HepG2 (cell line): ENCODE results near the gene CORO7. TPM values are rescaled to one million over a fixed set of nuclear protein-coding genes. Genes with fewer than 3 reads are reported as not detected.

Experiments used
- AFF4 ChIP-seq: sonication (generic); formaldehyde crosslinking; IDR thresholded peaks from 2 replicates; pipeline ENCODE4 v1.4.0; 2020; ENCODE audit warnings: missing genetic modification reagents
- ARNT2 ChIP-seq: sonication (generic); formaldehyde crosslinking; IDR thresholded peaks from 2 replicates; pipeline ENCODE4 v1.8.0; 2022; ENCODE audit warnings: mild to moderate bottlenecking, low read depth, missing genetic modification reagents, moderate library complexity
- BCL3 ChIP-seq: sonication (generic); formaldehyde crosslinking; IDR thresholded peaks from 2 replicates; pipeline ENCODE4 v1.5.1; 2020; ENCODE audit warnings: mild to moderate bottlenecking, missing genetic modification reagents, moderate library complexity
- HNF4G ChIP-seq, 2 experiments: sonication (generic) in 1 of 2; formaldehyde crosslinking in 1 of 2; IDR thresholded peaks; 2 replicates each; pipeline versions ENCODE4 v1.4.0 to v1.6.1; 2011 to 2020; ENCODE audit warnings: borderline replicate concordance in 2 of 2, low read depth in 2 of 2, mild to moderate bottlenecking in 2 of 2, low read length in 1 of 2, missing genetic modification reagents in 1 of 2, moderate library complexity in 1 of 2
- MYC ChIP-seq: sonication (generic); formaldehyde crosslinking; IDR thresholded peaks from 2 replicates; pipeline ENCODE4 v1.9.0; 2021; ENCODE audit warnings: missing genetic modification reagents, borderline replicate concordance
- PHB2 ChIP-seq: fragments of 450-650 bp; IDR thresholded peaks from 2 replicates; pipeline ENCODE4 v1.6.1; 2018; ENCODE audit not compliant: partially characterized antibody
- SOX6 ChIP-seq, 2 experiments: fragments of 450-650 bp in 1 of 2; sonication (generic) in 1 of 2; formaldehyde crosslinking in 1 of 2; IDR thresholded peaks; 2 replicates each; pipeline versions ENCODE4 v1.4.0 to v1.6.1; 2017 to 2020; ENCODE audit warnings: antibody characterized with exemption in 1 of 2, mild to moderate bottlenecking in 1 of 2, missing genetic modification reagents in 1 of 2
- SUZ12 ChIP-seq: fragments of 150-350 bp; IDR thresholded peaks from 2 replicates; pipeline ENCODE4 v1.6.1; 2014; ENCODE audit warnings: low read depth, low read length
- ZBTB46 ChIP-seq: sonication (generic); formaldehyde crosslinking; IDR thresholded peaks from 2 replicates; pipeline ENCODE4 v1.4.0; 2020; ENCODE audit warnings: mild to moderate bottlenecking, missing genetic modification reagents, borderline replicate concordance
- ZKSCAN8 ChIP-seq: IDR thresholded peaks from 2 replicates; pipeline ENCODE4 v1.6.1; 2016; ENCODE audit warnings: borderline replicate concordance, missing genetic modification reagents, missing compliant biosample characterization
- ZNF282 ChIP-seq: fragments of 450-650 bp; IDR thresholded peaks from 2 replicates; pipeline ENCODE4 v1.6.1; 2018; ENCODE audit not compliant: partially characterized antibody
- ZNF512 ChIP-seq: sonication (generic); formaldehyde crosslinking; IDR thresholded peaks from 2 replicates; pipeline ENCODE4 v1.4.0; 2020; ENCODE audit warnings: mild to moderate bottlenecking, missing genetic modification reagents
- ZNF616 ChIP-seq: sonication (generic); formaldehyde crosslinking; IDR thresholded peaks from 2 replicates; pipeline ENCODE4 v1.5.0; 2020; ENCODE audit warnings: low read depth, mild to moderate bottlenecking, missing genetic modification reagents
- ZNF7 ChIP-seq: IDR thresholded peaks from 2 replicates; pipeline ENCODE4 v1.6.1; 2016; ENCODE audit warnings: missing biosample characterization, missing genetic modification reagents
- ZNF800 ChIP-seq: sonication (generic); formaldehyde crosslinking; IDR thresholded peaks from 2 replicates; pipeline ENCODE4 v1.4.0; 2020; ENCODE audit warnings: missing genetic modification reagents
- polyA plus RNA-seq, 8 experiments: library from polyadenylated mRNA; depleted of rRNA in 3 of 8; stranded (reverse) in 7 of 8; unstranded in 1 of 8; fragments of >200 nt; fragmentation: Illumina TruSeq in 4 of 8; extraction: Trizol in 4 of 8; gene quantifications; 2 replicates each; pipeline versions ENCODE4 v1.2.1 to v1.2.3, GENCODE V29; 2011 to 2016; ENCODE audit warnings: low read depth in 4 of 8, missing spikeins in 1 of 8, mixed read lengths in 1 of 8; ENCODE audit not compliant: insufficient read depth in 1 of 8
- total RNA-seq, 5 experiments: library from RNA; depleted of rRNA; stranded (reverse); fragments of >200 nt; fragmentation: Illumina TruSeq; extraction: Trizol; gene quantifications; 2 replicates each; pipeline ENCODE4 v1.2.3, GENCODE V29; 2016; ENCODE audit warnings: low read depth in 1 of 5

CORO7 gene
- total and polyA plus RNA-seq, 2 of the 13 experiments (the other 11 are each of a cell fraction or from before 2014, with no cell fraction given) = 9.9 to 14.3 TPM

GRCh38 chr16:4461250-4462085 is 45.1 kb upstream of the CORO7 start (continued):
- TF ChIP-seq ZNF800 (0 out of 2 replicates have a peak, but pooled peaks have one; percentile 39), AFF4 (CRISPR knock-in tag) (no peak), HNF4G (IDR thresholded peaks at IDR 0.05; ENCODE audit: borderline replicate concordance, low read depth, low read length) (peak; percentile 66), HNF4G (CRISPR knock-in tag; IDR thresholded peaks at IDR 0.05; ENCODE audit: borderline replicate concordance, low read depth) (no peak), ARNT2 (CRISPR knock-in tag) (no peak), ZNF282 (no peak), BCL3 (CRISPR knock-in tag) (peak; percentile 69; the same call in 1 of the 2 replicates), MYC (peak; percentile 48; the same call in 1 of the 2 replicates), ZBTB46 (CRISPR knock-in tag) (0 out of 2 replicates have a peak, but pooled peaks have one; percentile 92), ZNF512 (CRISPR knock-in tag) (no peak), PHB2 (no peak), SOX6 (IDR thresholded peaks at IDR 0.05) (no peak), SOX6 (CRISPR knock-in tag; IDR thresholded peaks at IDR 0.05) (peak; percentile 98), SUZ12 (no peak), ZKSCAN8 (CRISPR knock-in tag) (peak; percentile 37; the same call in 1 of the 2 replicates), ZNF616 (no peak), ZNF7 (CRISPR knock-in tag) (no peak)
